Measurements from ENCODE around the gene MIGA2. TPM values are rescaled to one million over a fixed set of nuclear protein-coding genes. Genes with fewer than 3 reads are reported as not detected.

Gene MIGA2
- total RNA-seq, 1 donor from 2014 or later: 23.8 TPM

DNA sequence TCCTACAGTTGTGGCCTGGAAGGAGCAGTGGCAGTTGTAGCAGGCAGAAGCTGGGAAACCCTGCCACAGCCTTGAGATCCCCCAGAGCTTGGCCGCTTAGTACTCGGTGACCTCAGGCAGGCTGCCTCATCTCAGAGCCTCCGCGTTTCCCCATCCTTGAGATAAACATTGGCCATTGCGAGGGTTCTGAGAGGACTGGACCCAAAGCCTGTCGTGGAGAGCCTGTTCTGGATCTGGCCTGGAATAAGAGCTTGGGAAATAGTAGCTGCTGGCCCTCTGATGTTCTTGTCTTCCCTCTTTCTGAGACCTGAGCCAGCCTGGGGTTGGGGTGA, 1.3 kb downstream of the MIGA2 start:
- H3K79me2 ChIP-seq (ENCODE audit: insufficient read depth, low read length): peaks cover 26% of the 10 kb centered on the region
- Mint-ChIP-seq H3K4me3 (ENCODE audit: unreplicated experiment) (peak overlapping the region; percentile 93), H3K27me3 (ENCODE audit: low read depth, unreplicated experiment) (no peaks in the 10 kb centered on the region), H3K4me1 (ENCODE audit: low read depth, unreplicated experiment) (peaks cover 15% of the 10 kb centered on the region), H3K36me3 (ENCODE audit: low read depth, unreplicated experiment) (peaks cover 7% of the 10 kb centered on the region), H3K27ac (ENCODE audit: unreplicated experiment) (no peak overlapping the region), H3K9me3 (ENCODE audit: unreplicated experiment) (no peaks in the 10 kb centered on the region)
- H3K9me3 ChIP-seq (ENCODE audit: insufficient read depth, low read depth, low read length): no peaks in the 10 kb centered on the region
- peak overlapping the region; percentile 82 for H3K4me3 ChIP-seq (ENCODE audit: insufficient read depth, low read depth, low read length)
- H3K4me1 ChIP-seq (ENCODE audit: insufficient read depth, low read length): peaks cover 10% of the 10 kb centered on the region
- H3K27me3 ChIP-seq (ENCODE audit: insufficient read depth, low read length): no peaks in the 10 kb centered on the region
- peak overlapping the region; percentile 88 for H3K9ac ChIP-seq (ENCODE audit: low read length)
- no peaks in the 10 kb centered on the region for H3K36me3 ChIP-seq (ENCODE audit: insufficient read depth, low read length)
- peaks cover 22% of the 10 kb centered on the region for H4K20me1 ChIP-seq (ENCODE audit: insufficient read depth, low read length)
- FAIRE-seq: no peak
- TF ChIP-seq, protein P1, sequence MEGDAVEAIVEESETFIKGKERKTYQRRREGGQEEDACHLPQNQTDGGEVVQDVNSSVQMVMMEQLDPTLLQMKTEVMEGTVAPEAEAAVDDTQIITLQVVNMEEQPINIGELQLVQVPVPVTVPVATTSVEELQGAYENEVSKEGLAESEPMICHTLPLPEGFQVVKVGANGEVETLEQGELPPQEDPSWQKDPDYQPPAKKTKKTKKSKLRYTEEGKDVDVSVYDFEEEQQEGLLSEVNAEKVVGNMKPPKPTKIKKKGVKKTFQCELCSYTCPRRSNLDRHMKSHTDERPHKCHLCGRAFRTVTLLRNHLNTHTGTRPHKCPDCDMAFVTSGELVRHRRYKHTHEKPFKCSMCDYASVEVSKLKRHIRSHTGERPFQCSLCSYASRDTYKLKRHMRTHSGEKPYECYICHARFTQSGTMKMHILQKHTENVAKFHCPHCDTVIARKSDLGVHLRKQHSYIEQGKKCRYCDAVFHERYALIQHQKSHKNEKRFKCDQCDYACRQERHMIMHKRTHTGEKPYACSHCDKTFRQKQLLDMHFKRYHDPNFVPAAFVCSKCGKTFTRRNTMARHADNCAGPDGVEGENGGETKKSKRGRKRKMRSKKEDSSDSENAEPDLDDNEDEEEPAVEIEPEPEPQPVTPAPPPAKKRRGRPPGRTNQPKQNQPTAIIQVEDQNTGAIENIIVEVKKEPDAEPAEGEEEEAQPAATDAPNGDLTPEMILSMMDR (IDR thresholded peaks at IDR 0.05; ENCODE audit: insufficient read depth, low read depth, low read length): no peak
- TF ChIP-seq EZH2 (IDR thresholded peaks at IDR 0.05; ENCODE audit: insufficient read depth, low read length): no peak
- H3K4me2 ChIP-seq (ENCODE audit: low read length): peak overlapping the region; percentile 97
- H3K27ac ChIP-seq (ENCODE audit: low read depth, low read length): no peak overlapping the region
- no peak overlapping the region for H2AFZ ChIP-seq (ENCODE audit: low read depth, low read length)
- no peak for DNase-seq (ENCODE audit: low read depth)

DNA sequence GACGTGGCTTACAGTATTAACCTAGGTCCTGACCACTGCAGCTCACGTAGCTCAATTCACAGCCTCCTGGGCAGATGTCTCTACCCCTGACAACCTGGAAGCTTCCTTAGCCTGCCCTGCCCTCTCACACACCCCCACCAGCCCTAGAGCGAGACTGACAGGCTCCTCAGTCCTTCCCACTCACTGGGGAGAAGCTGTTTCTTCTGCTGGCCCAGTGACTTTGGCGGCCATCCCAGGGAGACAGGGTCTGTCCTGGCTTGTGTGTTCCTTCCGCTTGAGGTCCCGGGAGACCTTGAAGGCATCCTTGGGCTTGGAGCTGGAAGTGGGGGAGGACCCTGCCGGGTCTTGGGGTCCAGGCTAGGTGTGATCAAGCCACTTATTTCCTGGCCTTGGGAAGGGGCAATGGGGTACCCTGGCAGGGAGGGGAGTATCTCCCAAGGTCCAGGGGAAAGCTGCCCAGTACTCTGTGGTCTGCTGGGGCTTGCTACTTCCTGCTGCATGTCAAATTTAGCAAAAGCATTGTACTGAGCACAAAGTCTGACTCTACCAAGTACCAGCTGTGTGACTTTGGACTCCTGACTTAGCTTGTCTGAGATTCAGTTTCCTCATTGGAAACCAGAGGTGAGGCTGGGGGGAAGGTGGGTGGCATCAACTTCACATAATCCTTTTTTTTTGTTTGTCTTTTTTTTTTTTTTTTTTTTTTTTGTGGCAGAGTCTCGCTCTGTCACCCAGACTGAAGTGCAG, 1.9 kb downstream of the MIGA2 start:
- H3K27me3 Mint-ChIP-seq (ENCODE audit: low read depth, unreplicated experiment): no peaks in the 10 kb centered on the region

More for the DNA sequence above, 1.9 kb downstream of the MIGA2 start:
- Mint-ChIP-seq H3K9me3 (ENCODE audit: unreplicated experiment) (no peaks in the 10 kb centered on the region), H3K36me3 (ENCODE audit: low read depth, unreplicated experiment) (peaks cover 8% of the 10 kb centered on the region), H3K4me3 (ENCODE audit: unreplicated experiment) (peak overlapping the region; percentile 93), H3K27ac (ENCODE audit: unreplicated experiment) (no peak overlapping the region), H3K4me1 (ENCODE audit: low read depth, unreplicated experiment) (peaks cover 15% of the 10 kb centered on the region)
- TF ChIP-seq, protein P1 (IDR thresholded peaks at IDR 0.05; ENCODE audit: insufficient read depth, low read depth, low read length): no peak
- TF ChIP-seq EZH2 (IDR thresholded peaks at IDR 0.05; ENCODE audit: insufficient read depth, low read length): no peak
- no peak overlapping the region for H3K27ac ChIP-seq (ENCODE audit: low read depth, low read length)
- peak overlapping the region; percentile 97 for H3K4me2 ChIP-seq (ENCODE audit: low read length)
- no peaks in the 10 kb centered on the region for H3K27me3 ChIP-seq (ENCODE audit: insufficient read depth, low read length)
- FAIRE-seq (no peak), DNase-seq (ENCODE audit: low read depth) (no peak)
- H2AFZ ChIP-seq (ENCODE audit: low read depth, low read length): no peak overlapping the region
- no peaks in the 10 kb centered on the region for H3K36me3 ChIP-seq (ENCODE audit: insufficient read depth, low read length)
- H3K79me2 ChIP-seq (ENCODE audit: insufficient read depth, low read length): peaks cover 26% of the 10 kb centered on the region
- no peak overlapping the region for H3K9ac ChIP-seq (ENCODE audit: low read length)
- H4K20me1 ChIP-seq (ENCODE audit: insufficient read depth, low read length): peaks cover 22% of the 10 kb centered on the region
- H3K4me1 ChIP-seq (ENCODE audit: insufficient read depth, low read length): peaks cover 10% of the 10 kb centered on the region
- H3K9me3 ChIP-seq (ENCODE audit: insufficient read depth, low read depth, low read length): no peaks in the 10 kb centered on the region
- H3K4me3 ChIP-seq (ENCODE audit: insufficient read depth, low read depth, low read length): no peak overlapping the region

All from astrocyte (in vitro differentiated cells and primary cell).